Measurements from ENCODE around the gene UBALD1. TPM values are rescaled to one million over a fixed set of nuclear protein-coding genes. Genes with fewer than 3 reads are reported as not detected.
A peak's percentile ranks its signal among the peaks of the same experiment; 100 is the strongest.

Gene UBALD1
- 10 to 100 TPM; 13.5 to 19.0 (median 15.4) TPM for total RNA-seq

DNA sequence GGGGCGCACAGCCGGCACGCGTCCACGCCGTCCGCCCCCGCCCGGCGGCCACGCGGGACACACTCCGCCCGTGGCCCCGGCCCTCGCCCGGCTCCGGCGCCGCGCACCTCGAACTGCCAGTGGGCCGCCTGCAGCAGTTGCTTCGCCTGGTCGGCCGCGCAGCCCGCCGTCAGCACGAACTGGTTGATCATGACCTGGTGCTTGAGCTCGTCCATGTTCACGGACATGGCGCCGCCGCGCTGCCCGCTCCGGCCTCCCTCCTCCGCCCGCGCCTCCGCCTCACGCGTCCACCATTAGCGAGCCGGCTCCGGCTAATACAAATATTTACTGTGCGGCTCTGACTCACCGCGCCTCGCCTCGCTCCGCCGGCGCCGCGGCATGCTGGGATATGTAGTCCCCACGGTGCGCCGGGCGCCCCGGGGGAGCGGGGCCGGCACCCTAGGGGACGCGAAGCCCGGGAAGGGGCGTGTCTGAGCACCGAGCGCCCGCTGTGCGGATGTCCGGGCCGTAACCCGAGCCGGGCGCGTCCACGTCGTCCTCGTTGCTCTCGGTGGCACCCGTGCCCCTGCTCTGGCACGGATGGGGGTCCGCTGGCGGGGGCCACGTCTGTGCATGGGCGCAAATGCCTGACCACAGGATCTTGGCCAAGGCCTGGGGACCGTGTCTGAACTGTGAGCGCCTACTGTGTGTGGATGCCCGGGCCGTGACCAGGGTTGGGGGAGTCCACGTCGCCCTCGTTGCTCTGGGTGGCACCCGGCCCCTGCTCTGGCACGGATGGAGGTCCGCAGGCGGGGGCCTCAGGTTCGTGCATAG, at the start of gene UBALD1:
TSS of gene UBALD1 (minus strand) at position 318 of the 813 bp plus-strand sequence. CDS start at position 227, 91 bp downstream.
- Histone ChIP-seq H3K27ac (peak within 1 kb of the TSS; percentile 87 to 99 (median 96)), H3K9me3 (no peaks in the 10 kb centered on the region), H3K27me3 (no peaks in the 10 kb centered on the region), H3K4me3 (peak within 1 kb of the TSS; percentile 73 to 91 (median 88)), H3K4me1 (peaks cover 45 to 66% of the 10 kb centered on the region in 2 donors), H3K36me3 (no peaks in the 10 kb centered on the region)
- intact Hi-C loops (cut with DNase I; ENCODE audit: low total_unique reads) = loop anchor here (10.0 kb wide), 1 partner anchor 460 kb away; the partner anchor contains the start of gene ALG1
- TF ChIP-seq POLR2A (IDR thresholded peaks at IDR 0.05) = peak; percentile 97 to 99
- TF ChIP-seq, protein P1, sequence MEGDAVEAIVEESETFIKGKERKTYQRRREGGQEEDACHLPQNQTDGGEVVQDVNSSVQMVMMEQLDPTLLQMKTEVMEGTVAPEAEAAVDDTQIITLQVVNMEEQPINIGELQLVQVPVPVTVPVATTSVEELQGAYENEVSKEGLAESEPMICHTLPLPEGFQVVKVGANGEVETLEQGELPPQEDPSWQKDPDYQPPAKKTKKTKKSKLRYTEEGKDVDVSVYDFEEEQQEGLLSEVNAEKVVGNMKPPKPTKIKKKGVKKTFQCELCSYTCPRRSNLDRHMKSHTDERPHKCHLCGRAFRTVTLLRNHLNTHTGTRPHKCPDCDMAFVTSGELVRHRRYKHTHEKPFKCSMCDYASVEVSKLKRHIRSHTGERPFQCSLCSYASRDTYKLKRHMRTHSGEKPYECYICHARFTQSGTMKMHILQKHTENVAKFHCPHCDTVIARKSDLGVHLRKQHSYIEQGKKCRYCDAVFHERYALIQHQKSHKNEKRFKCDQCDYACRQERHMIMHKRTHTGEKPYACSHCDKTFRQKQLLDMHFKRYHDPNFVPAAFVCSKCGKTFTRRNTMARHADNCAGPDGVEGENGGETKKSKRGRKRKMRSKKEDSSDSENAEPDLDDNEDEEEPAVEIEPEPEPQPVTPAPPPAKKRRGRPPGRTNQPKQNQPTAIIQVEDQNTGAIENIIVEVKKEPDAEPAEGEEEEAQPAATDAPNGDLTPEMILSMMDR (IDR thresholded peaks at IDR 0.05 in 4 of 5, conservative IDR thresholded peaks at IDR 0.05 in 1 of 5) = no peak
- DNase-seq = peak; percentile 75 to 87
- peak; percentile 57 to 68 for ATAC-seq
- in situ Hi-C loops (cut with MboI; ENCODE audit: low sequenced_read_pairs in 4 of 4) = loop anchor here in 1 of 4 donors (25.0 kb wide), 1 partner anchor 102 kb away; no protein-coding TSS in a partner anchor

DNA sequence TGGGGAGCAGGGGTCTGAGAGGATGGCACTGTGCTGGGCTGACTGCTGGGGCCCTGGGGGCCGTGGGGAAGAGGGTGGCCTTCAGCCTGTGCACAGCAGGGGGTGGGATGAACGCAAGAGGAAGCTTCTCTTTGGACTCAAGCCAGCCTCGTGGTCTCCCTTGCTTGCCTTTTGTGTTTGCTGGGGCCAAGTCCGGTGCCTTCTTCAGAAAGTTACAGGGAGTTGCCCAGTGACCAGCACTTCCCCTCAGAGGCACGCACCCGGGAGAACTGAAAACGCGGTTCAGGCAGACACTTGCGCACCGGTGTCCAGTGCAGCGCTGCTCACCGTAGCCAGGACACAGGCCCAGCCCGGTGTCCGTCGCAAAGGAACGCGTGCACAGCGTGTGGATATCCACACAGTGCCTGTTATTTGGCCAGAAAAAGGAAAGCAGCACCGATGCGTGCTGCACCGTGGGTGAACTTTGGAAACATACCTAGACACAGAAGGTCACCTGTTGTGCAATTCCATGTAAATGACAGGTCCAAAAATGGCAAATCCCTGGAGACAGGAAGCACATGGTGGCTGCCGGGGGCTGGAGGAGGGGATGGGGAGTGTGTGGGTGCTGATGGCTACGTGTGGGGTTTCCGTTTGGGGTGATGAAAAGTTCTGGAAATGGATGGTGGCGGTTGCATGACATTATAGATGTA, 49.2 kb upstream of the UBALD1 start:
- peak; percentile 45 to 58 for DNase-seq
- Histone ChIP-seq H3K9me3 (no peaks in the 10 kb centered on the region), H3K36me3 (peaks cover 0 to 28% of the 10 kb centered on the region in 2 donors), H3K4me3 (no peak overlapping the region), H3K27me3 (no peaks in the 10 kb centered on the region), H3K4me1 (peaks cover 5 to 11% of the 10 kb centered on the region in 2 donors), H3K27ac (peak overlapping the region in 2 of 4 donors; percentile 38 to 42)
- TF ChIP-seq, protein P1 (IDR thresholded peaks at IDR 0.05 in 4 of 5, conservative IDR thresholded peaks at IDR 0.05 in 1 of 5) = no peak
- TF ChIP-seq POLR2A (IDR thresholded peaks at IDR 0.05) = no peak
- intact Hi-C loops (cut with DNase I; ENCODE audit: low total_unique reads) (no loop called here), in situ Hi-C loops (cut with MboI; ENCODE audit: low sequenced_read_pairs in 4 of 4) (no loop called here)
- ATAC-seq = peak; percentile 18 to 19

DNA sequence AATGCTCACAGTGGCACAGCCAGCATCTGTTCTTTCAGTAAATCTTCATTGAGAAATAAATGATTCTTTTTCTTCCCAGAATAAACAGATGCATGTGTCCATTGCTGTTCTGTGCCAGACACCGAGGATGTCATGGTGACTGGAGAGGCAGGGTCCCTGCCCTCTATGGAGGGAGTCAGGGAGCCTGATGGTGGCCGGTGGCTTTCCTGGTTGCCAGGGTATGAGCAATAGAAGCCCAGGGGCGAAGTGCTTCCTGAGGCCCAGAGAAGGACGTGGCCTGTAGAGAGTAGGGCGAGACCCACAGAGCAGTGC, 48.7 kb upstream of the UBALD1 start:
- H3K36me3 ChIP-seq = peaks cover 0 to 27% of the 10 kb centered on the region in 2 donors
- DNase-seq = no peak
- intact Hi-C loops (cut with DNase I; ENCODE audit: low total_unique reads) (no loop called here), in situ Hi-C loops (cut with MboI; ENCODE audit: low sequenced_read_pairs in 4 of 4) (no loop called here)
- TF ChIP-seq, protein P1 (IDR thresholded peaks at IDR 0.05 in 4 of 5, conservative IDR thresholded peaks at IDR 0.05 in 1 of 5) = no peak
- no peak for TF ChIP-seq POLR2A (IDR thresholded peaks at IDR 0.05)
- no peaks in the 10 kb centered on the region for H3K27me3 ChIP-seq
- peaks cover 5 to 11% of the 10 kb centered on the region in 2 donors for H3K4me1 ChIP-seq
- no peak overlapping the region for H3K4me3 ChIP-seq
- no peaks in the 10 kb centered on the region for H3K9me3 ChIP-seq
- peak overlapping the region in 2 of 4 donors; percentile 38 to 42 for H3K27ac ChIP-seq
- ATAC-seq = no peak

DNA sequence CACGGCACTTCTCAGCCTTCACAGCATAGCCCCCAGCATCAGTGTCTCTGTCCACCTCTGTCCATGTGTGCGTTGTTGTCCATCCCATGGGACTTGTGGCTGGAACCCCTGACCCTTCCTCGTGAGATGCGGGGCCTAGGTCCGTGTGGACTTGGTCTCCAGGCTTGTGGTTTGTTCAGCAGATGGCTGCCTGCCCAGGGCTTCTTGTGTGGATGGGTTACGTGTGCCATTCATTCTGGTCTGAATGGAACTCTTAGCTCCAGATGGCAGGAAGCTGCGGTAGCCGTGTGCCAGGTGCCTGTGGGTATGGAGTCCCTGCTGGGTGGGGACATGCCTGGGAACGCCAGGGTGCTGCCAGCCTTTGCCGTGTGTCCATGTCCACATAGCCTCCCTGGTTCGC, 47.0 kb upstream of the UBALD1 start:
- Histone ChIP-seq H3K27me3 (no peaks in the 10 kb centered on the region), H3K36me3 (peaks cover 0 to 23% of the 10 kb centered on the region in 2 donors), H3K4me3 (no peak overlapping the region), H3K9me3 (no peaks in the 10 kb centered on the region), H3K4me1 (peaks cover 5 to 11% of the 10 kb centered on the region in 2 donors), H3K27ac (no peak overlapping the region)
- in situ Hi-C loops (cut with MboI; ENCODE audit: low sequenced_read_pairs in 4 of 4) = no loop called here
- no peak for TF ChIP-seq POLR2A (IDR thresholded peaks at IDR 0.05)
- TF ChIP-seq, protein P1 (IDR thresholded peaks at IDR 0.05 in 4 of 5, conservative IDR thresholded peaks at IDR 0.05 in 1 of 5) = no peak
- intact Hi-C loops (cut with DNase I; ENCODE audit: low total_unique reads) = no loop called here
- DNase-seq (no peak), ATAC-seq (no peak)
